ENCODE data around the gene ZMIZ1. TPM values are rescaled to one million over a fixed set of nuclear protein-coding genes. Genes with fewer than 3 reads are reported as not detected.
"Not testable (repeated sequence)": the region's sequence is repeated elsewhere in the genome, so short reads cannot be mapped to it uniquely, and the experiment has no call there.

ZMIZ1 gene
- polyA plus RNA-seq, 2 of the 4 experiments (the other 2 are of a cell fraction), result 8.1 to 30.3 TPM

GRCh38 chr10:79328737-79329504 is 260.2 kb downstream of the ZMIZ1 start (continued):
- TF ChIP-seq PBX3 (IDR thresholded peaks at IDR 0.05), result no peak
- TF ChIP-seq MAFK (IDR thresholded peaks at IDR 0.05; ENCODE audit: partially characterized antibody), result no peak
- no peak for TF ChIP-seq CHD4 (IDR thresholded peaks at IDR 0.05; ENCODE audit: borderline replicate concordance)
- TF ChIP-seq CBX2 (IDR thresholded peaks at IDR 0.05; ENCODE audit: borderline replicate concordance, low read depth), result no peak
- TF ChIP-seq KDM1A (IDR thresholded peaks at IDR 0.05; ENCODE audit: low read depth), result no peak
- no peak for TF ChIP-seq ESRRA (IDR thresholded peaks at IDR 0.05; ENCODE audit: borderline replicate concordance, low read length)
- peak; percentile 38; the same call in 1 of the 2 replicates for TF ChIP-seq MAX (IDR thresholded peaks at IDR 0.05)
- no peak for TF ChIP-seq CEBPB (IDR thresholded peaks at IDR 0.05)
- TF ChIP-seq KDM5A (IDR thresholded peaks at IDR 0.05), result no peak
- TF ChIP-seq TP53 (CRISPR knock-in tag; IDR thresholded peaks at IDR 0.05), result no peak

GRCh38 chr10:79329529-79329928 is 260.8 kb downstream of the ZMIZ1 start:
- Histone ChIP-seq H3K27ac (peak overlapping the region in 1 of 2 experiments; percentile 59; a peak in 3 of 6 replicates), H3K4me2 (no peak overlapping the region), H3K9me3 (0 out of 3 replicates have a peak, but pooled peaks cover 2% of the 10 kb centered on the region), H3K4me3 (no peak overlapping the region), H3K4me1 (peaks cover 17% of the 10 kb centered on the region)
- ChIA-PET CTCF (no interaction called here), POLR2A (interaction anchor here (1.2 kb wide), 1 partner anchor 19 kb away, joined by 3 read pairs; no protein-coding TSS in a partner anchor)
- 86% methylated on average over 9 of the region's 9 CpGs for WGBS (ENCODE audit: missing lambda C conversion rate)
- no peak for FAIRE-seq
- ATAC-seq, result no peak
- DNase-seq (ENCODE audit: low read depth in 1 of 2, low spot score in 1 of 2), result no peak
- no peak for TF ChIP-seq NPAS2 (CRISPR knock-in tag; IDR thresholded peaks at IDR 0.05; ENCODE audit: borderline replicate concordance)

- peak overlapping the region in 1 of 2 experiments; percentile 35; a peak in 1 of 6 replicates for H3K27ac ChIP-seq
- no peak for TF ChIP-seq CHD4 (IDR thresholded peaks at IDR 0.05; ENCODE audit: borderline replicate concordance)
- H3K4me2 ChIP-seq, result peak overlapping the region; percentile 28; the same call in 1 of the 3 replicates
- H3K4me1 ChIP-seq, result peaks cover 17% of the 10 kb centered on the region
- DNase-seq (ENCODE audit: low read depth in 1 of 2, low spot score in 1 of 2) (no peak), ATAC-seq (peak; percentile 2 to 20; a peak in 3 of 6 replicates), FAIRE-seq (no peak)
- CTCF ChIA-PET, result interaction anchor here (0.6 to 6.2 kb wide), 4 partner anchors 14 to 34 kb away, joined by 3 to 37 read pairs (median 4); partner anchors contain the start of gene PPIF
- 0 out of 3 replicates have a peak, but pooled peaks cover 2% of the 10 kb centered on the region for H3K9me3 ChIP-seq
- H3K4me3 ChIP-seq, result no peak overlapping the region
- POLR2A ChIA-PET, result no interaction called here
- 75% methylated on average over 5 of the region's 5 CpGs for WGBS (ENCODE audit: missing lambda C conversion rate)
These were observed 262.5 kb downstream of the ZMIZ1 start for GRCh38 chr10:79331226-79331625.

GRCh38 chr10:79331709-79332108 is 262.9 kb downstream of the ZMIZ1 start:
- Histone ChIP-seq H3K4me3 (no peak overlapping the region), H3K27ac (peak overlapping the region in 1 of 2 experiments; percentile 35; a peak in 1 of 6 replicates), H3K9me3 (0 out of 3 replicates have a peak, but pooled peaks cover 2% of the 10 kb centered on the region), H3K4me1 (peaks cover 17% of the 10 kb centered on the region), H3K4me2 (peak overlapping the region; percentile 28; the same call in 1 of the 3 replicates)
- DNase-seq (ENCODE audit: low read depth in 1 of 2, low spot score in 1 of 2), result peak; percentile 73 to 80
- ATAC-seq, result peak; percentile 54 to 71; a peak in 5 of 6 replicates
- TF ChIP-seq EP300 (IDR thresholded peaks at IDR 0.05), result no peak
- no peak for TF ChIP-seq KDM5A (IDR thresholded peaks at IDR 0.05)
- TF ChIP-seq FOSL2 (IDR thresholded peaks at IDR 0.05), result no peak
- TF ChIP-seq FOSL2 (CRISPR knock-in tag; IDR thresholded peaks at IDR 0.05), result peak; percentile 45
- TF ChIP-seq HMGXB4 (CRISPR knock-in tag; IDR thresholded peaks at IDR 0.05; ENCODE audit: borderline replicate concordance), result no peak
- TF ChIP-seq CHD4 (IDR thresholded peaks at IDR 0.05; ENCODE audit: borderline replicate concordance), result no peak
- 0 out of 2 replicates have a peak, but pooled peaks have one; percentile 29 for TF ChIP-seq GATA3 (IDR thresholded peaks at IDR 0.05; ENCODE audit: borderline replicate concordance)
- no peak for TF ChIP-seq MYC (IDR thresholded peaks at IDR 0.05; ENCODE audit: borderline replicate concordance, low read length)
- TF ChIP-seq PHF8 (IDR thresholded peaks at IDR 0.05; ENCODE audit: borderline replicate concordance, low read depth), result no peak
- FAIRE-seq, result no peak
- CTCF ChIA-PET, result interaction anchor here (1.0 to 6.2 kb wide), 3 partner anchors 14 to 31 kb away, joined by 3 to 37 read pairs (median 4); partner anchors contain the start of gene PPIF
- POLR2A ChIA-PET, result no interaction called here
- 18% methylated on average over 6 of the region's 6 CpGs for WGBS (ENCODE audit: missing lambda C conversion rate)

GRCh38 chr10:79332610-79333315 is 264.0 kb downstream of the ZMIZ1 start:
- CTCF ChIA-PET, result interaction anchor here (1.5 to 6.2 kb wide), 2 partner anchors 13 to 15 kb away, joined by 4 to 37 read pairs; partner anchors contain the start of gene PPIF
- H3K27ac ChIP-seq; H3K4me3 ChIP-seq; DNase-seq (ENCODE audit: low read depth in 1 of 2, low spot score in 1 of 2); ATAC-seq; POLR2A ChIA-PET; H3K9me3 ChIP-seq; H3K4me2 ChIP-seq; FAIRE-seq: not testable (repeated sequence)
- peaks cover 17% of the 10 kb centered on the region for H3K4me1 ChIP-seq
- WGBS (ENCODE audit: missing lambda C conversion rate), result 53% methylated on average over 2 of the region's 10 CpGs
